Tibial nerve (tissue), 4 donors: ENCODE measurements around the gene HECTD4.

Experiments used
- EP300 ChIP-seq, 2 donors: sonication (generic); formaldehyde crosslinking; IDR thresholded peaks; one replicate each; pipeline ENCODE4 v1.6.1; 2017; ENCODE audit warnings: antibody characterized with exemption in 2 of 2, mild to moderate bottlenecking in 1 of 2
- POLR2A ChIP-seq, 2 donors: fragments of 450-650 bp; IDR thresholded peaks; one replicate each; pipeline ENCODE4 v1.6.1; 2017; ENCODE audit warnings: antibody characterized with exemption in 2 of 2, mild to moderate bottlenecking in 2 of 2, moderate library complexity in 2 of 2
- TF ChIP-seq, protein P1 (sequence below), 5 experiments: fragments of 200-600 bp in 3 of 5; fragments of 450-650 bp in 2 of 5; sonication (generic) in 3 of 5; IDR thresholded peaks; one replicate each; pipeline ENCODE4 v1.5.1; 2016 to 2019; ENCODE audit warnings: antibody characterized with exemption in 5 of 5, mild to moderate bottlenecking in 3 of 5, moderate library complexity in 2 of 5

- TF ChIP-seq, protein P1, sequence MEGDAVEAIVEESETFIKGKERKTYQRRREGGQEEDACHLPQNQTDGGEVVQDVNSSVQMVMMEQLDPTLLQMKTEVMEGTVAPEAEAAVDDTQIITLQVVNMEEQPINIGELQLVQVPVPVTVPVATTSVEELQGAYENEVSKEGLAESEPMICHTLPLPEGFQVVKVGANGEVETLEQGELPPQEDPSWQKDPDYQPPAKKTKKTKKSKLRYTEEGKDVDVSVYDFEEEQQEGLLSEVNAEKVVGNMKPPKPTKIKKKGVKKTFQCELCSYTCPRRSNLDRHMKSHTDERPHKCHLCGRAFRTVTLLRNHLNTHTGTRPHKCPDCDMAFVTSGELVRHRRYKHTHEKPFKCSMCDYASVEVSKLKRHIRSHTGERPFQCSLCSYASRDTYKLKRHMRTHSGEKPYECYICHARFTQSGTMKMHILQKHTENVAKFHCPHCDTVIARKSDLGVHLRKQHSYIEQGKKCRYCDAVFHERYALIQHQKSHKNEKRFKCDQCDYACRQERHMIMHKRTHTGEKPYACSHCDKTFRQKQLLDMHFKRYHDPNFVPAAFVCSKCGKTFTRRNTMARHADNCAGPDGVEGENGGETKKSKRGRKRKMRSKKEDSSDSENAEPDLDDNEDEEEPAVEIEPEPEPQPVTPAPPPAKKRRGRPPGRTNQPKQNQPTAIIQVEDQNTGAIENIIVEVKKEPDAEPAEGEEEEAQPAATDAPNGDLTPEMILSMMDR (IDR thresholded peaks at IDR 0.05), result no peak
- TF ChIP-seq EP300 (IDR thresholded peaks at IDR 0.05) (no peak), POLR2A (IDR thresholded peaks at IDR 0.05) (no peak)
Observed at GRCh38 chr12:112146123-112146522, 236.1 kb downstream of the HECTD4 start.
